Calu3 (cell line): ENCODE results near the gene GMCL2. TPM values are rescaled to one million over a fixed set of nuclear protein-coding genes. Genes with fewer than 3 reads are reported as not detected.

ENCODE experiments used
- BruUV-seq: library from RNA; stranded (reverse); fragments of 400-500 nt; replicated peaks from 2 replicates; lab custom pipeline; 2021; lab: Mats Ljungman, UMichigan
- CTCF ChIA-PET: fragments of 300-600 bp; sonication (Branson Sonifier 250); formaldehyde crosslinking; loops from one replicate; lab custom pipeline; 2022; ENCODE audit warnings: antibody characterized with exemption; lab: Charles Lee
- DNase-seq: peaks from one replicate; pipeline ENCODE4 v3.0.0; 2022
- H3K27ac Mint-ChIP-seq: one replicate; pipeline ENCODE4 v1.8.0; 2022; ENCODE audit warnings: mixed read lengths; ENCODE audit not compliant: unreplicated experiment
- H3K27me3 Mint-ChIP-seq: one replicate; pipeline ENCODE4 v1.8.0; 2022; ENCODE audit warnings: mixed read lengths; ENCODE audit not compliant: unreplicated experiment
- H3K36me3 Mint-ChIP-seq: one replicate; pipeline ENCODE4 v1.8.0; 2022; ENCODE audit warnings: mild to moderate bottlenecking, moderate library complexity, mixed read lengths; ENCODE audit not compliant: insufficient read depth, unreplicated experiment
- H3K4me1 Mint-ChIP-seq: one replicate; pipeline ENCODE4 v1.8.0; 2022; ENCODE audit warnings: mild to moderate bottlenecking, low read depth, mixed read lengths; ENCODE audit not compliant: unreplicated experiment
- H3K4me3 Mint-ChIP-seq: one replicate; pipeline ENCODE4 v1.8.0; 2022; ENCODE audit warnings: mild to moderate bottlenecking, low read depth, moderate library complexity, mixed read lengths; ENCODE audit not compliant: unreplicated experiment
- H3K9me3 Mint-ChIP-seq: one replicate; pipeline ENCODE4 v1.8.0; 2022; ENCODE audit warnings: low read depth, mixed read lengths; ENCODE audit not compliant: unreplicated experiment
- intact Hi-C: fragments of 100-400 bp; cut with micrococcal nuclease; formaldehyde crosslinking; loops from one replicate; pipeline ENCODE4 v1.10.0; 2022; ENCODE audit not compliant: unreplicated experiment
- total RNA-seq: library from RNA; stranded (reverse); gene quantifications from 2 replicates; pipeline ENCODE4 v1.2.3, GENCODE V29; 2022
- TF ChIP-seq, protein P1 (sequence below): fragments of 200-600 bp; IDR thresholded peaks from one replicate; pipeline ENCODE4 v1.8.0; 2022; ENCODE audit warnings: antibody characterized with exemption; ENCODE audit not compliant: unreplicated experiment

Gene GMCL2
- total RNA-seq, 1 experiment from 2014 or later, result not detected

DNA sequence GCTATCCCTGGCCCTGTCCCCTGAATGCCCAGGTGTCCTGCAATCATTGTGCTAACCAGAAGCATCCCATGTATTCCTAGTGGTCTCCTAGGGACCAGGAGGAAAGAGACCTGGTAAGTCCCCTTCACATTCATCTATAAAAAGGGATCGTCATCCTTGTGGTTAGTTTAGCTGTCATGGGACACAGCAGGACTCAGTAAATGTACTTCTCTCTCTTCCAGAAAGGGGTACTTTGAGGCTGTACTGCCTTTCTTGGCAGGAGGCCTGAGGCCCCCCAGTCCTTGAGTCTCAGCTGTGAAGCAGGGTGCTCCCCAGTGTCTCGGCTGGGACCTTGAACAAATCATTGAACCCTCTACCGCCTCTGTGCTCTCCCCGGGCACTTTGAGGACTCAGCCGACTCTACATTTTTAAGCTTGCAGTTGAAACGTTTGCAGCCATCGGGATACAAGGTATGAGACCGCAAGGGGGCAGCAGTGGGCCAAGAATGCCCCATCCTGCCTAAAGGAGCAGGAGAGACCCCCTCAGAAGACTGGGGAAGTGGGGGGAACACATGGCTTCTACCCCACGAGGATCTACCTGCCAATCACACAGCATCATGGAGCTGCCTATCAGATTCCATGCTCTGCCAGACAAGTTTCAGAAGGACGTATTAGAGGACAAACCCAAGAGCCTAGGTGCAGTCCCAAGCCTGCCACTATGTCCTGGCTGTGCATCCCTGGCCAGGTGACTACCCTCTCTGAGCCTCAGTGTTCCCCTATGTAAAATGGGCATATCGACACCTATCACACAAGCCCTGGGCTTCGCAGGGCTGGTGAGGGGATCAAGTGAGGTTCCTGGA, 47.8 kb upstream of the GMCL2 start:
- peak; percentile 82 for DNase-seq
- Mint-ChIP-seq H3K27me3 (no peaks in the 10 kb centered on the region), H3K27ac (no peak overlapping the region), H3K36me3 (peaks cover 32% of the 10 kb centered on the region), H3K4me3 (no peak overlapping the region), H3K9me3 (no peaks in the 10 kb centered on the region), H3K4me1 (peaks cover 21% of the 10 kb centered on the region)
- BruUV-seq, result no TSS peak
- TF ChIP-seq, protein P1, sequence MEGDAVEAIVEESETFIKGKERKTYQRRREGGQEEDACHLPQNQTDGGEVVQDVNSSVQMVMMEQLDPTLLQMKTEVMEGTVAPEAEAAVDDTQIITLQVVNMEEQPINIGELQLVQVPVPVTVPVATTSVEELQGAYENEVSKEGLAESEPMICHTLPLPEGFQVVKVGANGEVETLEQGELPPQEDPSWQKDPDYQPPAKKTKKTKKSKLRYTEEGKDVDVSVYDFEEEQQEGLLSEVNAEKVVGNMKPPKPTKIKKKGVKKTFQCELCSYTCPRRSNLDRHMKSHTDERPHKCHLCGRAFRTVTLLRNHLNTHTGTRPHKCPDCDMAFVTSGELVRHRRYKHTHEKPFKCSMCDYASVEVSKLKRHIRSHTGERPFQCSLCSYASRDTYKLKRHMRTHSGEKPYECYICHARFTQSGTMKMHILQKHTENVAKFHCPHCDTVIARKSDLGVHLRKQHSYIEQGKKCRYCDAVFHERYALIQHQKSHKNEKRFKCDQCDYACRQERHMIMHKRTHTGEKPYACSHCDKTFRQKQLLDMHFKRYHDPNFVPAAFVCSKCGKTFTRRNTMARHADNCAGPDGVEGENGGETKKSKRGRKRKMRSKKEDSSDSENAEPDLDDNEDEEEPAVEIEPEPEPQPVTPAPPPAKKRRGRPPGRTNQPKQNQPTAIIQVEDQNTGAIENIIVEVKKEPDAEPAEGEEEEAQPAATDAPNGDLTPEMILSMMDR, result peak; percentile 94
- intact Hi-C loops, result loop anchor here (1.0 to 2.0 kb wide), 2 partner anchors 316 to 1260 kb away; no protein-coding TSS in a partner anchor
- CTCF ChIA-PET, result interaction anchor here (0.9 to 1.2 kb wide), 2 partner anchors 14 to 1259 kb away, joined by 3 to 4 read pairs; no protein-coding TSS in a partner anchor

DNA sequence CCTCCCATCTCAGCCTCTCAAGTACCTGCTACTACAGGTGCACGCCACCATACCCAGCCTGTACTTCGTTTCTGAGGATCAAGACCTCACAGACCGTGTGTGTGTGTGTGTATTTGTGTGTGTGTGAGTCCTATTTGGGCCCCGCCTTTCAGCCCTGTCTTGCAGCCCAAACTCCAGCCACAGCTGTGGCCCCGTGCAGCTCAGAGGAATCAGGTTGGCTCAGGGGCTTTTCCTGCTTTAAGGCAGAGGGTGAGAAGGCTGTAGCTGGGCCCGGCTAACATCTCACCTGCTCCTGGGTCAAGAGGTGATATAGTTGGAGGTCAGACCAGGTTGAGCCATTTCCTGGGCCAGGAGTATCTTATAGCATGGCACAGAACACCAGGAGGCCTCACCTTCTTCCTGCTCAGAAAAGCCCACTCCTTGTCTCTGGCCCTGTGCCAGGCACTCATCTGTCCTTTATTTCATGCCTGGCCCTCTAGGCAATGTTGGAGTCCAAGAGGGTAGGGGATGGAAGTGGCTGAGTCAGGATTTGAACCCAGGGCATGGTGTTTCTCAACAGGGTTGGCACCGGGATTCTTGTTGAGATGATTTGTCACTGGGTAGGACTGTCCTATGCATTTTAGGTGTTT, 47.1 kb upstream of the GMCL2 start:
- peaks cover 21% of the 10 kb centered on the region for H3K4me1 Mint-ChIP-seq
- intact Hi-C loops, result loop anchor here (2.0 kb wide), 1 partner anchor 1261 kb away; no protein-coding TSS in a partner anchor
- CTCF ChIA-PET, result interaction anchor here (0.9 to 1.2 kb wide), 2 partner anchors 15 to 1259 kb away, joined by 3 to 4 read pairs; no protein-coding TSS in a partner anchor
- no peak for DNase-seq
- peaks cover 40% of the 10 kb centered on the region for H3K36me3 Mint-ChIP-seq
- no peaks in the 10 kb centered on the region for H3K27me3 Mint-ChIP-seq
- BruUV-seq, result no TSS peak
- H3K4me3 Mint-ChIP-seq, result no peak overlapping the region
- H3K9me3 Mint-ChIP-seq, result no peaks in the 10 kb centered on the region
- no peak overlapping the region for H3K27ac Mint-ChIP-seq
- TF ChIP-seq, protein P1, result no peak

DNA sequence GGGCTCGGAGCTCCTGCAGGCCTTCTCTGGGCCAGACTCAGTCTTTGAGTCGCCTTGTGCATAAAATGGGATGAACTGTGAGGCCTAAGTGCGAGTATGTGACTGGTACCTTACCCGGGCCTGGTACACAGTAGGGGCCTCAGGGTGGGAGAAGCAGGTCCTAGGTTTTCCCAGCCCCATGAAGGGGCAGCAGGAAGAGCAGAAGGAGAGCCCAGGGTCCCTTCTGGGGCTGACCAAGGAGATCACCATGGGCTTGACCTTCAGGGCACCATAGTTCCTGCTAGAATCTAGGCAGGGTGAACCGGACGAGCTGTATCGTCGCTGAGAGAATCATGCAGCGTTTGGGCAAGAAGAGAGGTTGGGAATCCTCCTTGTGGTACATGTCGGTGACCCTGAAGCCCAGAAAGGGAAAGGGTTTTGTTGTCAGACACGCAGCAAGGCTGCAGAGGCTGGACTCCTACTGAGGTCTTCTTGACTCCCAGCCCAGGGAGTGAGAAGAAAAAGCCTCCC, 45.8 kb upstream of the GMCL2 start:
- Mint-ChIP-seq H3K4me1 (peaks cover 21% of the 10 kb centered on the region), H3K36me3 (peaks cover 52% of the 10 kb centered on the region), H3K27me3 (no peaks in the 10 kb centered on the region), H3K27ac (no peak overlapping the region), H3K9me3 (no peaks in the 10 kb centered on the region), H3K4me3 (peak overlapping the region; percentile 84)
- BruUV-seq, result no TSS peak
- intact Hi-C loops, result no loop called here
- TF ChIP-seq, protein P1, result no peak
- CTCF ChIA-PET, result no interaction called here
- no peak for DNase-seq

DNA sequence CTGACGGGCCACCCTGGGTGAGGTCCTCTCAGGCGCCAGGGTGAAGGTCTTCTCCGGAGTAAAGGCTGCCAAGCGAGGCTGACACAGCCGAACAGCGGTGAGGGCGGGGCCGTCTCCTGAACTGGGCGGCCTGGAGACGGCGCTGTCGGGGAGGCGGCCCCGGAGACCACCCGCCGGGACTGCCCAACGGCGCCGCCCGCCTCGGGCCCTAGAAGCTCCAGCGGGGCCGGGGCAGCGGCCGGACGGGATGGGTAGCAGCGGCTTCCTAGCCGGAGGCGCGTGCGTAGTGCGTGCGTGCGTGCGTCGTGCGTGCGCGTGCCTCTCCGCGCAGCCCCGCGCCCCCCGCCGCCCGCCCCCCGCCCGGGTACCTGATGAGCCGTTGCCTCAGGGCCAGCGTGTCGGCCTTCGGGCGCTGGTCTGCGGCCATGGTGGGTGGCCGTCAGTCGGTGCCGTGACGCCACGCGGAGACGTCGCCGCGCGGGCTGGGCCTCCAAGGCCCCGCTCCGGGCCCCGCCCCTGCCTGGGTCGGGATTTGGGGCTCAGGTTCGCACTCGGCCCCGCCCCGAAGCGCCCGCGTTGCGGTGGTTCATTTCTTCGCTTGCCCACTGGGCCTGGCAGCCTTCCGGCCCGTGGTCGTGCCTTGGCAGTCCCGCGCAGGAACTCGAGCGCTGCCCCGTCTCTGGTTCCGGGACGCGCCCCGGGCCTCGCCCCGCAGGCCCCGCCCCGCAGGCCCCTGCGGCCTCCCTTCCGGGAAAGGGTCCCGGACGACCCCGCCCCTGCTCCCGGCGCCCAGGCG, 45.2 kb upstream of the GMCL2 start, which contains the start of gene PHYKPL:
Gene PHYKPL, minus strand, starts transcription at position 679 of the 796 bp plus-strand sequence. Its CDS starts 252 bp downstream, at position 427.
- DNase-seq, result peak; percentile 79
- H3K9me3 Mint-ChIP-seq, result peaks cover 4% of the 10 kb centered on the region
- no peaks in the 10 kb centered on the region for H3K27me3 Mint-ChIP-seq
- H3K4me1 Mint-ChIP-seq, result peaks cover 27% of the 10 kb centered on the region
- intact Hi-C loops, result no loop called here
- peaks cover 59% of the 10 kb centered on the region for H3K36me3 Mint-ChIP-seq
- H3K27ac Mint-ChIP-seq, result peak within 1 kb of the TSS; percentile 90
- BruUV-seq, result no TSS peak
- TF ChIP-seq, protein P1, result no peak
- peak within 1 kb of the TSS; percentile 84 for H3K4me3 Mint-ChIP-seq
- CTCF ChIA-PET, result interaction anchor here (1.7 kb wide), 1 partner anchor 25 kb away, joined by 4 read pairs; no protein-coding TSS in a partner anchor
